Measurements from ENCODE around the gene GCFC2.
"Not testable (repeated sequence)": the region's sequence is repeated elsewhere in the genome, so short reads cannot be mapped to it uniquely, and the experiment has no call there.

The GCFC2 gene

GRCh38 chr2:75679556-75679955 lies 31.2 kb downstream of the GCFC2 start:
- no peak for DNase-seq (ENCODE audit: low read depth)

DNA sequence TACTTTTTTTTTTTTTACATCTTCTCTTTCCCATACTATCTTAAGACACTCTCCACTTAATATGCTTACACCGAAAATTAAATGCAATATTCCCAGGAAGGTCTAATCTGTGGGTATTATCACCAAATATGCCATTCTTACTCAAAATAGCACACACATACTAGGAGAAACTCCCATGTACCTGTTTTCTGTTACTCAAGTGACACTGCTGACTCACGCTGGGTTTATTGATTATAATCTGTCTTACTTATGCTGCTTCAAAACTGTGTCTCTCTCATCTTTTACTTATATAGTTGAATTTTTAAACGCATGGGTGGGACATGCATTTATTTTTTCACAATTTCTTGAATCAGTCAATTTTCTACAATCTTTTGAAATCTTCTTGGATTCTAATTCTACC lies 34.3 kb downstream of the GCFC2 start:
- no peak for DNase-seq (ENCODE audit: low read depth)

- no peak for DNase-seq (ENCODE audit: low read depth)
Measured at GRCh38 chr2:75675908-75676307, 34.8 kb downstream of the GCFC2 start.

DNA sequence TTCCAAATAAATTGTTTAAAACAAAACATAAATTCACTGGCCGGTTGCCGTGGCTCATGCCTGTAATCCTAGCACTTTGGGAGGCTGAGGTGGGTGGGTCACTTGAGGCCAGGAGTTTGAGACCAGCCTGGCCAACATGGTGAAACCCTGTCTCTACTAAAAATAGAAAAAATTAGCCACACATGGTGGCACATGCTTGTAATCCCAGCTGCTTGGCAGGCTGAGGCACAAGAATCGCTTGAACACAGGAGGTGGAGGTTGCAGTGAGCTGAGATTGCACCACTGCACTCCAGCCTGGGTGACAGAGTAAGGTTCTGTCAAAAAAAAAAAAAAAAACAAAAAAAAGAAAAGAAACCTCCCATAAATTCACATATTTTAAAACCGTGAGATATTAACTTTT lies 35.3 kb downstream of the GCFC2 start:
- DNase-seq (ENCODE audit: low read depth): not testable (repeated sequence)

DNA sequence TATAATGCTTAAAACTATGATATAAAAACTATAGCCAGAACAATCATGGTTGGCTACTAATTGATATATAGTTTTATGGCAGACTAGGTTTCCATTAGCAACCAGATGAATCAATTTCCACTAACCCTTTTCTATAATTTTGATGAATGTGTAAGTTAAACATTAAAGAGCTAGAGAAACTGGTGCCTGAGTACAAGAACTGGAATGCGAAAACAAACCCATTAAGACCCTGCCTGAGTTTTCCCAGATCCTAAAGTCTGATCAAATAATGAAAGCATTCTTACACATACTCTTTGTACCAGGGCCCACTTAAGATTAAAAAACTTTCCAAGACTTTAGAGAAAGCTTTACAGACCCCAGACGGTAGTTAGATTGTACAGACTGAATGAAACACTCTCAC lies 42.8 kb downstream of the GCFC2 start:
- no peak for DNase-seq (ENCODE audit: low read depth)

- no peak for DNase-seq (ENCODE audit: low read depth)
Measured at GRCh38 chr2:75666911-75667310, 43.8 kb downstream of the GCFC2 start.

GRCh38 chr2:75657798-75658197 lies 52.9 kb downstream of the GCFC2 start:
- no peak for DNase-seq (ENCODE audit: low read depth)

- no peak for DNase-seq (ENCODE audit: low read depth)
Measured at GRCh38 chr2:75656563-75656962, 54.2 kb downstream of the GCFC2 start.

DNA sequence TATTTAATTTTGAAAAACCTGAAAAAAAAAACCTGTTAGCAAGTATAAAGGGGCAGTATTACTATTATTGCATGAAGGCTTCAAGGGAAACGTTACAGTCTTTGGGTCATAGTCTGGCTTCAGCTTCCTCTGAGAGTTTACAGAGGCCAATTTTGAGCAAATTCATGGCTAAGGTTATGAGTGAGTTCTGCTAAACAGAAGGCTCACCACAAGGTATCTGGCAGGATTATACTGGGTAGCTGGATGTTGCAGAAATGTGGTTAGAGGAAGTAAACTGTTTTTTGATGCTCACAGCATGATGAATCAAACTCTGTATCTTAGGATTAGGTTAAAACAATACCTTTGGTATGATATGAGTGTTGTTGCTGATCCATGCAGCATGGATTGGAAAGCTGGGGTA lies 54.9 kb downstream of the GCFC2 start:
- DNase-seq (ENCODE audit: low read depth): no peak

GRCh38 chr2:75654012-75654411 lies 56.7 kb downstream of the GCFC2 start:
- no peak for DNase-seq (ENCODE audit: low read depth)

GRCh38 chr2:75647771-75648170 lies 62.9 kb downstream of the GCFC2 start:
- DNase-seq (ENCODE audit: low read depth): peak; percentile 8

DNA sequence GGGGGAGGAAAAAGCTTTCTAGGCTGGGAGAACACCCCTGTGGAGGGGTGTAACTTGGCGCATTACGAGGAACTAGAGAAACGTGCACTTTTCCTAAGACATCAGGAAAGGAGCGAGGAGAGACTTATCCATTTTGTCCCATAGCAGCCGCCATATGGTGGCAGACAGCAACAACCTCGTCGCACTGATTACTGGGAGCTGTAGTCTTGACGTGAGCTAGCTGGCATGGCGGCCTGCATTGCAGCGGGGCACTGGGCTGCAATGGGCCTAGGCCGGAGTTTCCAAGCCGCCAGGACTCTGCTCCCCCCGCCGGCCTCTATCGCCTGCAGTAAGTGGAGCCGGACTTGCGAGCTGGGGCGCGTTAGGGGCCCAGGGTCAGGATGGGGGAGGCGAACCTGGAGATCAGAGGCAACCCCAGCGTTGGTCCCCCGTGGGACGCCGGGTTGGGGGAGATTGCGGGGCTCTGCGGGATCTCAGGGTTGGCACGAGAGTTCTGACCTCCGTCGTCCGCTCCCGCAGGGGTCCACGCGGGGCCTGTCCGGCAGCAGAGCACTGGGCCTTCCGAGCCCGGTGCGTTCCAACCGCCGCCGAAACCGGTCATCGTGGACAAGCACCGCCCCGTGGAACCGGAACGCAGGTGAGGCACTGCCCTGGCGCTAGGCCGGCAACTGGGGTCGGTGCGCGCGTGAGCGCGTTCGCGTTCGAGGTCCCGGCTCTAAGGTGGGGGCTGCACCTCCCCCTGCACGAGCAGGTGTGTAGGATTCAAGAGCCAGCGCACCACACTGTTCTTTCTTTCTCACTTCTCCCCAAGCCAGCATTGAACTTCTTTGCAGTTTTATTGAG lies 63.9 kb downstream of the GCFC2 start, which contains the start of gene MRPL19:
MRPL19 (plus strand) TSS at position 201 of the 843 bp plus-strand sequence; CDS start at position 226, 25 bp downstream.
- DNase-seq (ENCODE audit: low read depth): peak; percentile 53

GRCh38 chr2:75646090-75646582 lies 64.6 kb downstream of the GCFC2 start:
- DNase-seq (ENCODE audit: low read depth): no peak

- no peak for DNase-seq (ENCODE audit: low read depth)
Measured at GRCh38 chr2:75645643-75646042, 65.1 kb downstream of the GCFC2 start.

DNA sequence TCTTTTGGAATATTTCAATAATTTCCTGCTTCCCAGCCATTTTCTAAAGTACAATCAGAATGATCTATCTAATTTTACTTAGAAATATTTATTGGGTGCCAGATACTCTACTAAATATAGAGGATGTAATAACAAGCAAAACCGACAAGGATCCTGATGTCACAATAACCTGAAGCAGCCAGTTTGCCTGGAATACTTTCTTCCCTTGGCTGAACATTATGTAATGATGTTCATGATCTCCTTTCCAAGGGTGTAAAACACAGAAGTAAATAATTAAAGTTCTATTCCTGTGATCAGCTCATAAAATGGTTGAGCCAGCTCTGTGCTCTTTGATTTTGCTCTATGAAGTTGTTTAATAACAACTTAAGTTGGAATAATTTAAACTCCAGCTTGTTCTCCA lies 66.7 kb downstream of the GCFC2 start:
- DNase-seq (ENCODE audit: low read depth): no peak

GRCh38 chr2:75641587-75641986 lies 69.1 kb downstream of the GCFC2 start:
- no peak for DNase-seq (ENCODE audit: low read depth)

DNA sequence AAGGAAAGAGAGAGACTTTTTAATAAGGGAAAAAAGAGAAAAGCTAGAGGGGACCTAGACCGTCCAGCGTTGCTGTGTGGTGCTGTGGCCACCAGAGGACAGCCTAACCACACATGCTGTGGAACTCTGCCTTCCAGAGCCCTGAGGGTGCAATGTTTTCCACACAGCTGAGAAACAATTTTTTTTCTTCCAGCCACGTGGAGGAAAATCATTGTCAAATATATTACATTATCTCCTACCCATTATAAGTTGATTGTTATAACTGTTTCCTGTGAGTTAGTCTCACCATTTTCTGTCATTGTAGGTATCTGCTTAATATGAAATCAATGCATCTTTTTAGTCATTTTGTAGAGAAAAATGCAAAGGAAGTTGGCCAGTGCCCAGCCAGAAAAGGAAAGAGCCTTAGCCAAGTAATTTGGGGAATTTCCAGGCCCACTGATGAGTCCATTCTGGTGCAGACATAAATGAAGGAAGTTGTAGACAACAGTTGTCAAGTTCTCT lies 70.0 kb downstream of the GCFC2 start:
- DNase-seq (ENCODE audit: low read depth): no peak

DNA sequence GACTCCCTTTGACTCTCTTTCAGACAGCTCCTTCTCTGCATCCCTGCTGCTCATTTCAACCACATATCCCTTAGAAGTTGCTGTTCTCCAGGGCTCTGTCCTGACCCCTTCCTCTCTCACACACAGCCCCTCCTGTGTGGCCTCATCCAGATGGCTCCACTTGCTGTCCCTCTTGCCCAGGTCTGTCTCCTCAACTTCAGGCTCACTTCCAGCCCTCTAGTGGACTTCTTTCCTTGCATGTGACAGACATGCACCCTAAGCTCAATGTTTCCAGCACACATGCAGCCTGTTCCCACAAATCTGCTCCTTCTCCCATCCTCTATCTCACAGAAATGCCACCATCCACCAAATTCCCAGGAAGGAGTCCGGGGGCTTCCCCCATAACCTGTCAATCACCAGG lies 73.1 kb downstream of the GCFC2 start:
- DNase-seq (ENCODE audit: low read depth): no peak

GRCh38 chr2:75634945-75635344 lies 75.8 kb downstream of the GCFC2 start:
- DNase-seq (ENCODE audit: low read depth): no peak

GRCh38 chr2:75633620-75634019 lies 77.1 kb downstream of the GCFC2 start:
- no peak for DNase-seq (ENCODE audit: low read depth)

DNA sequence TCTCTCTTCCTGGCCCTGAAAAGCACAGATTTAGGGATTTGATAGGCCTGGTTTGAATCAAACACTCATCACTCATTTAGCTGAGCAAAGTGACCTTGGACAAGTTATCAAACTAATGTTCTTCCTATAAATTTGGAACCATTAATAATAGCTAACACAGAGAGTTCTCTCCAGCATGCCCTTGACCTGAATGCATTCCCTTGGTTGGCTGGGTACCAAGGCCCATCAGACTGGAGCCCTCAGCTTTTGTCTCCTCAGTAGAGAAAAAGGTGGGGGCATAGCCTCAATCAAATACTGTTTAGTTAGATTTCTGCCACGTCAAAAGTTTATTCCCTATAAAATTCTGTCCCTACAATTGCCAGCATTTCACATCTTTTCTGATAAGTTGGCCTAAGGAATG lies 77.9 kb downstream of the GCFC2 start:
- DNase-seq (ENCODE audit: low read depth): no peak

DNA sequence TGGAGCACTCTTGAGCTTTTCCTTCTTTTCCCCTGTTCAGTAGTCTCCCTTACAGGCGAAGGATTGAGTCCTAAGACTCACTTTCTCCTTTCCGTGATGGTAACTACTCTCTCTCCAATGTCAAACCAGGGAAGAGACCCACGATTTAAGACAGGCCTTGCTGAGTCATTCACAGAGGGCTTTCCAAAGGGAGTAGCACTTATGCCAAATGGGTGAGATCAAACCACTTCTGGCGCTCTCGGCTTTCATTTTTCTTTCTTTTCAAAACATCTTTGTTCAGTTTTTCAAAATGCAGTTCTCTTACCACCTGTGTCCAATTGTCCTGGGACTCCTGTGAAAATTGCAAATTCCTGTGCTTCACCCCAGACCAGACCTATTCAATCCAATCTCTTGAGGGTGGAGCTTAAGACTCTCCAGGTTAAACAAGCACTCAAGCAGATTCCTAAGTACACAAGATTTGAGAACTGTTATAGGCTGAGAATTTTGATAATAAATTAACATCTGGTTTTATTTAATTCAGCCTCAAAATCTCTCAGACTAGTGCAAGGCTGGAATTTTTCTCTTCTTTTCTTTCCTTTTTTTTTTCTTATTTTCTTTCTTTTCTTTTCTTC lies 78.5 kb downstream of the GCFC2 start:
- DNase-seq (ENCODE audit: low read depth): no peak

- peak; percentile 51 for DNase-seq (ENCODE audit: low read depth)
Measured at GRCh38 chr2:75627902-75628504, 82.7 kb downstream of the GCFC2 start.
